HG02943 (cell line): ENCODE data around the gene UTY.
"Not testable (repeated sequence)": the region's sequence is repeated elsewhere in the genome, so short reads cannot be mapped to it uniquely, and the experiment has no call there.

Experiments used
- ATAC-seq: cut with Tn5 transposase; IDR thresholded peaks from one replicate; pipeline ENCODE4 v1.9.1; 2021; ENCODE audit warnings: mild to moderate bottlenecking, low read depth, moderate library complexity; ENCODE audit not compliant: unreplicated experiment

The UTY gene

DNA sequence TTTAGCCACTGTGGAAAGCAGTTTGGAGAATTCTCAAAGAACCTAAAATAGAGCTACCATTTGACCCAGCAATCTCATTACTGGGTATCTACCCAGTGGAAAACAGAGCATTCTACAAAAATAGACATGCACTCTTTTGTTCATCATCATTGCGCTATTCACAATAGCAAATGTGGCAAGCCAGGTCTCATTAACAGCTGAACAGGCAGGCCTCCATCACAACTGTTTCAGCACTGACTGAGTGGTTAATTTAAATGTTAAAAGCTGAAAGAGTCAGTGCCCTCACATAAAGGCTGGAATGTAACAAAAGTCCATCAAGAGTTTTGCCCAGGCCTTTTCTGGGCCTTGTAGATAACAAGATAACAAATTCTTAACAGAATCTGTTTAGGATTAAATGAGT, 166.9 kb downstream of the UTY start:
- no peak for ATAC-seq

GRCh38 chrY:13307959-13308358, 171.9 kb downstream of the UTY start:
- no peak for ATAC-seq

- ATAC-seq, result no peak
These were observed 179.0 kb downstream of the UTY start for GRCh38 chrY:13300795-13301194.

GRCh38 chrY:13299411-13299810, 180.4 kb downstream of the UTY start:
- ATAC-seq, result no peak

GRCh38 chrY:13296176-13296890, 183.5 kb downstream of the UTY start:
- no peak for ATAC-seq

DNA sequence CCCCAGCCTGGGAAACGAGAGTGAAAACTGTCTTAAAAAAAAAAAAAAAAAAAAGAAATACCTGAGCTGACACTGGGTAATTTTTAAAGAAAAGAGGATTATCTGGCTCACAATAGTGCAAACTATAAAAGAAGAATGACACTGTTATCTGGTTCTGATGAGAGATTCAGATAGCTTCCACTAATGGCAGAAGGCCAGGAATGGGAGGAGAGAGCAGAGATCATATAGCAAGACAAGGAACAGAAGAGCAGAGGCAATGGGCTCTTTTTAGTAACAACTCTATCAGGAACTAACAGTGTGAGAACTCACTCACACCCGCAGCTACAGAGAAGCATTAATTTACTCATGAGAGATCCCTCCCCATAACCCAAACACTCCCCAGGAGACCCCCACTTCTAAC, 184.8 kb downstream of the UTY start:
- no peak for ATAC-seq

DNA sequence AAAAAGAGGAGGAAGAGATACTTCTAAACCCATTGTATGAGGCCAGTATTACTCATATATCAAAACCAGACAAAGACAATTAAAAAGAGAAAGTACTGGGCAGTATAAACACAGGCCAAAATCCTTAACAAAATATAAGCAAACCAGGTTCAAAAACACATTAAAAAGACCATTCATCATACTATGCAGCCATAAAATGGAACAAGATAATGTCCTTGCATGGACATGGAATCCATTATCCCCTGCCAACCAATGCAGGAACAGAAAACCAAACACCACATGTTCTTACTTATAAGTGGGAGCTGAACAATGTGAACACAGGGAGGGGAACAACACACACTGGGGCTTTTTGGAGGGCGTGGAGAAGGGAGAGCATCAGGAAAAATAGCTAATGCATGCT, 188.6 kb downstream of the UTY start:
- ATAC-seq, result no peak

- ATAC-seq, result not testable (repeated sequence)
These were observed 197.4 kb downstream of the UTY start for GRCh38 chrY:13282151-13283054.

DNA sequence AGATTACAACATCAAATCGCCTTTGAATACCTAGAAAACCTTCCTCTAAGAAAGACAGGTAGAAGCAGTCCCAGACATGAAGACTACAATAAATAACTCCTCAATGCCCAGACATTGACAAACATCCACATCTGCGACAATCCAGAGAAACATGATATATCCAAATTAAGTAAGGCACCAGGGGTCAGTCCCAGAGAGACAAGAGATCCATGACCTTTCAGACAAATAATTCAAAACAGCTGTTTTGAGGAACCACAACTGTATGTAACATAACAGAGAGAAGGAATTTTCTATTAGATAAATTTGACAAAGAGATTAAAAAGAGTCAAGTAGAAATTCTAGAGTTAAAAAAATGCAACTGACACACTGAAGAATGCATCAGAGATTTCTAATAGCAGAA, 200.3 kb downstream of the UTY start:
- ATAC-seq, result no peak

- no peak for ATAC-seq
These were observed 208.1 kb downstream of the UTY start for GRCh38 chrY:13271706-13272105.

DNA sequence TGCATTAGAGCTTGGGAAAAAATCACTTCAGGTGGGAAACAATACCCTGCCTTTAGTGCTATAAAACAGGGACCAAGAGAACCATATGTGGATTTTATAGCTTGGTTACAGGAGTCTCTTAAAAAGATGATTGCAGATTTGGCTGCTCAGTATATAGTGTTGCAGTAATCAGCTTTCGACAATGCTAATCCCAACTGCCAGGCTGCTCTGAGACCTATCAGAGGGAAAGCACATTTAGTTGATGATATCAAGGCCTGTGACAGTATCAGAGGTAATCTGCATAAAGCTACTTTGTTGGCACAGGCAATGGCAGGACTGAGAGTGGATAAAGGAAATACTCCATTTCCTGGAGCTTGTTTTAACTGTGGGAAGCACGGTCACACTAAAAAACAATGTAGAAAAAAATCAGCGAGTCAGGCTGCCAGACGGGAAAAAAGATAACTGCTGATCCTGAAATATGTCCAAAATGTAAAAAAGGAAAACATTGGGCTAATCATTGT, 225.8 kb downstream of the UTY start:
- ATAC-seq, result not testable (repeated sequence)

DNA sequence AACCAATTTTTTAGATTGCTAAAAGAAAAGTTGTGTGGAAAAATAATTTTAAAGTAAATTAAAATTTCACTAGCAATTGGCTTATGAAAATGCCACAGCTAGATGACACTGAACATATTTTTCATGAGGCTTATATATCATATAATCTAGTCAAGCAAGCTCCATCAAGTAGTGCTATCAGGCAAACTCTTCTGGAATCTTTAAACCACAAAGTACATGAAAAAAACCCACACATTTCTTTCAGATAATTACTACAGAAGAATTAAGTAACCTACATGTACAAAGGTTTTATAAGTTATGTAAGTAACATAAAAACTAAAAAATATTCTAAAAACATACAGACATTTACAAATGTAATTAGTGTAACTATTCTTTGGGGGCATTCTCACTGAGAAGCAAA, 229.4 kb downstream of the UTY start:
- no peak for ATAC-seq

GRCh38 chrY:13243716-13244115, 236.1 kb downstream of the UTY start:
- ATAC-seq, result no peak

GRCh38 chrY:13233901-13234300, 245.9 kb downstream of the UTY start:
- no peak for ATAC-seq

GRCh38 chrY:13233118-13233517, 246.7 kb downstream of the UTY start:
- ATAC-seq, result no peak

- ATAC-seq, result no peak
These were observed 252.4 kb downstream of the UTY start for GRCh38 chrY:13227354-13227953.

DNA sequence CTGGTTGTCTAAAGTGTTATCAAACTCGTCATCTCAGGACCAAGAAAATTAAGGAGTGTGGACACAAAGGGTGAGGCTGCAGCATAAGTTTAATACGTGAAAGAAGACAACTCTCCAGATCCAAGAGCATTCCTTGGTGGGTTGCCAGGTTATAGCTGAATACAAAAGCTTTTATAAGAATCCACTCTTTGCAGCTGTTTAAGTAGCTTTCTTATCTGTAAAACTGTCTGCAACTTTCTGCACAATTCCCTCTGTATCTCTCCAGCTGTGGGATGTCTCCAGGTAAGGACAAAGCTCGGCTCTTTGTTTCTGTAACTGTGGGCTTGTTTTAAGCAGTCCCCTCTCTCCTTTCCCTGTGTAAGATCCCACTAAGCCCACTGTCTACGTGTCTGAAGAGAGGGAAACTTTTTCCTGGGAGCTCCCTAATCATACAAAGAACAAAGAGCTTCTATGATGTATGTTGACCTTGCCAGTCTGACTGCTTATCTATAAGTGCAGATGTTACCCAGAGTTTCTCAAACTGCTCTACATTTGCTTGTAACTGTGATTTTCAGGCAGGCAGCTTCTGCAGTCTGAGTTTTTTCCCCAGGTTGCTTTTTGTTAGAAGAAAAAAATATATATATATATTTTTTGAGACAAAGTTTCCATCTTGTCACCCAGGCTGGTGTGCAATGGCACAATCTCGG, 268.7 kb downstream of the UTY start:
- ATAC-seq, result no peak

DNA sequence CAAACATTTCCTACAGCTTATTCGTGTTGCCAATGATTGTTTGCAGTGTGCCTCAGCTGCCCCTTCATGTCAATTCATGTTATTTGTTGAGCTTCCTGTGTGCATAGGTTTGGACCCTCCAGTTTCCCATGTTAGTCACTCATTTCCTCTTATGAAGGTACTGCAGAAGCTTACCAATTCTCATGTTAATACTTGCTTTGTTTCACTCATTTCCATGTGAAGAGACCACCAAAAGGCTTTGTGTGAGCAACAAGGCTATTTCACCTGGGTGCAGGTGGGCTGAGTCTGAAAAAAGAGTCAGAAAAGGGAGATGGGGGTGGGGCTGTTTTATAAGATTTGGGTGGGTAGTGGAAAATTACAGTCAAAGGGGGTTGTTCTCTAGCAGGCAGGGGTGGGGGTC, 274.6 kb downstream of the UTY start:
- ATAC-seq, result no peak
